Astrocyte (in vitro differentiated cells and primary cell): ENCODE data around the gene WDR11.

Source experiments
- CTCF ChIP-seq: IDR thresholded peaks from 2 replicates; pipeline ENCODE4 v1.5.1; 2011; ENCODE audit warnings: low read depth, mild to moderate bottlenecking, inconsistent platforms, low read length, moderate library complexity; ENCODE audit not compliant: insufficient read depth
- EZH2 ChIP-seq: IDR thresholded peaks from 2 replicates; pipeline ENCODE4 v1.6.1; 2012; ENCODE audit warnings: mild to moderate bottlenecking, low read length, inconsistent platforms; ENCODE audit not compliant: insufficient read depth

- TF ChIP-seq CTCF (no peak), EZH2 (no peak)
Observed at GRCh38 chr10:120835603-120836002, 15.6 kb upstream of the WDR11 start.
